ENCODE measurements around the gene NEK1. TPM values are rescaled to one million over a fixed set of nuclear protein-coding genes. Genes with fewer than 3 reads are reported as not detected.

NEK1 gene
- total RNA-seq, 2 donors from 2014 or later: 7.2 to 9.3 TPM

- no peak for DNase-seq (ENCODE audit: low spot score)
- no peaks in the 10 kb centered on the region for H3K27me3 ChIP-seq
- H3K9me3 ChIP-seq: peaks cover 0 to 11% of the 10 kb centered on the region in 2 donors
- H3K27ac ChIP-seq: no peak overlapping the region
- H3K4me3 ChIP-seq: no peak overlapping the region
- no peaks in the 10 kb centered on the region for H3K4me1 ChIP-seq
- TF ChIP-seq CTCF (IDR thresholded peaks at IDR 0.05): peak in 1 of 2 donors; percentile 71
- H3K36me3 ChIP-seq: no peaks in the 10 kb centered on the region
Measured at GRCh38 chr4:169492436-169493163, 119.8 kb downstream of the NEK1 start.

- Histone ChIP-seq H3K9me3 (peaks cover 0 to 11% of the 10 kb centered on the region in 2 donors), H3K36me3 (no peaks in the 10 kb centered on the region), H3K4me3 (no peak overlapping the region), H3K27me3 (no peaks in the 10 kb centered on the region), H3K4me1 (no peaks in the 10 kb centered on the region), H3K27ac (no peak overlapping the region)
- no peak for TF ChIP-seq CTCF (IDR thresholded peaks at IDR 0.05)
- no peak for DNase-seq (ENCODE audit: low spot score)
Measured at GRCh38 chr4:169491211-169491610, 121.2 kb downstream of the NEK1 start.

DNA sequence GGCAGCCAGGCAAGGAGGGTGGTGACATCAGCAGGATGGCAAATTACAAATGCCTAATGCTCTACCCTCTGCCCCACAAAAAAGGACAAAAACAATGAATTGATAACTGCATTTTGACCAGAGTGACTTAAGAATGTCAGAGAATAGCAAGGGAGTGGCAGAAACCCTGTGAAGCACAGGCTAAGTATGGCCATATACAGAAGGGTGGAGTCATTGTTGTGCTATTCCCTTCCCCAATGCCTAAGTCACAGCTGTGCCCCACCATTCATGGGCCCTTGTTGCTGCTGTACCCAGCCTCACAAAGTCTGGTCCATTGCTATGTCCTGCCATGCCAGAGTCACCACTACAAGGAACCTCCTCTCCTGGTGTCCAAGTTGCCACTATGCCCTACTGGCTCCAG lies 123.1 kb downstream of the NEK1 start:
- no peak for DNase-seq (ENCODE audit: low spot score)
- Histone ChIP-seq H3K4me3 (no peak overlapping the region), H3K4me1 (peaks cover 0 to 4% of the 10 kb centered on the region in 2 donors), H3K9me3 (peaks cover 0 to 11% of the 10 kb centered on the region in 2 donors), H3K27ac (no peak overlapping the region), H3K27me3 (no peaks in the 10 kb centered on the region), H3K36me3 (no peaks in the 10 kb centered on the region)
- TF ChIP-seq CTCF (IDR thresholded peaks at IDR 0.05): no peak

GRCh38 chr4:169485791-169486742 lies 126.3 kb downstream of the NEK1 start:
- no peak for DNase-seq (ENCODE audit: low spot score)
- peak; percentile 23 to 72 for TF ChIP-seq CTCF (IDR thresholded peaks at IDR 0.05)
- Histone ChIP-seq H3K27me3 (no peaks in the 10 kb centered on the region), H3K4me1 (peaks cover 0 to 4% of the 10 kb centered on the region in 2 donors), H3K36me3 (no peaks in the 10 kb centered on the region), H3K9me3 (peaks cover 0 to 6% of the 10 kb centered on the region in 2 donors), H3K4me3 (no peak overlapping the region), H3K27ac (no peak overlapping the region)

DNA sequence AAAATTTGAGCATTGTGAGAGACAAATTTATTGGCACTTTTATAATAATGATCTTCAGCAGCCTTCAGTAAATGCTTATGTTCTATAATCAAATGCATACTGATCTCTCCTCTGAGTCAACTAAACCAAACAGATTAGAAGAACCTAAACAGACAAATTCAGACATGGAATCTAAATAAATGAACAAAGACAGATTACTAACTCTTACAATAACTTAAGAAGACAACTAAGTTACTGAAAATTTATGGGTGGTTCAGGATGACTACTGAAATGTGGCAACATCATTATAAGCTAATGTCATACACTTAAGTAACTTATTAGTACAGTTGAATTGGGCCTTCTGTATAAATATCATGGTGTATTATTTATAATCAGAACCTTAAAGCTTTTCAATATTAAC lies 127.3 kb downstream of the NEK1 start:
- no peak for DNase-seq (ENCODE audit: low spot score)
- H3K27me3 ChIP-seq: no peaks in the 10 kb centered on the region
- no peak for TF ChIP-seq CTCF (IDR thresholded peaks at IDR 0.05)
- no peak overlapping the region for H3K4me3 ChIP-seq
- no peak overlapping the region for H3K27ac ChIP-seq
- peaks cover 0 to 4% of the 10 kb centered on the region in 2 donors for H3K4me1 ChIP-seq
- no peaks in the 10 kb centered on the region for H3K36me3 ChIP-seq
- peaks cover 0 to 6% of the 10 kb centered on the region in 2 donors for H3K9me3 ChIP-seq
